Testis (tissue), 3 donors: ENCODE data around the gene MAGI2. TPM values are rescaled to one million over a fixed set of nuclear protein-coding genes. Genes with fewer than 3 reads are reported as not detected.
"Not testable (repeated sequence)": the region's sequence is repeated elsewhere in the genome, so short reads cannot be mapped to it uniquely, and the experiment has no call there.

Experiments
- DNase-seq: peaks from one replicate; pipeline ENCODE4 v3.0.0-alpha.2; 2019
- H3K27ac ChIP-seq, 2 donors: fragments of 200-600 bp; sonication (generic); one replicate each; pipeline ENCODE4 v1.5.1; 2019
- H3K27me3 ChIP-seq: fragments of 200-600 bp; sonication (generic); one replicate; pipeline ENCODE4 v1.5.1; 2019
- H3K36me3 ChIP-seq: fragments of 200-600 bp; sonication (generic); one replicate; pipeline ENCODE4 v1.5.1; 2017; ENCODE audit warnings: low read depth; ENCODE audit errors: missing control alignments
- H3K4me1 ChIP-seq: fragments of 200-600 bp; sonication (generic); one replicate; pipeline ENCODE4 v1.5.1; 2019
- H3K4me3 ChIP-seq, 2 donors: fragments of 200-600 bp; sonication (generic); one replicate each; pipeline ENCODE4 v1.5.1; 2017 to 2019
- H3K9me3 ChIP-seq: fragments of 200-600 bp; sonication (generic); one replicate; pipeline ENCODE4 v1.5.1; 2017
- CTCF ChIP-seq, 3 experiments: fragments of 450-650 bp in 2 of 3; fragments of 200-600 bp in 1 of 3; sonication (generic) in 1 of 3; IDR thresholded peaks; one replicate each; pipeline ENCODE4 v1.5.1; 2016 to 2019; ENCODE audit warnings: antibody characterized with exemption in 3 of 3, mild to moderate bottlenecking in 2 of 3, moderate library complexity in 1 of 3
- POLR2A ChIP-seq: fragments of 450-650 bp; IDR thresholded peaks from one replicate; pipeline ENCODE4 v1.6.1; 2017; ENCODE audit warnings: antibody characterized with exemption, mild to moderate bottlenecking, moderate library complexity
- WGBS, 2 donors: methylation state at CpG; one replicate each; pipeline ENCODE4 v1.1.5; 2018; 5-methylcytosine and 5-hydroxymethylcytosine counted together
- intact Hi-C: fragments of 100-400 bp; cut with DNase I; formaldehyde crosslinking; loops from one replicate; pipeline ENCODE4 v1.15.1; 2023; ENCODE audit warnings: low total_unique reads
- polyA plus RNA-seq: library from polyadenylated mRNA; stranded (reverse); fragments of 350-450 nt; fragmentation: Illumina TruSeq; extraction: RNeasy Lipid Tissue Mini Kit (QIAGEN cat#74804); gene quantifications from one replicate; pipeline ENCODE4 v1.2.3, GENCODE V29; 2014; ENCODE audit warnings: low read depth, low replicate concordance; ENCODE audit not compliant: insufficient read depth
- total RNA-seq, 2 donors: library from RNA; depleted of rRNA; stranded (reverse); fragments of >200 nt; gene quantifications; one replicate each; pipeline ENCODE4 v1.2.3, GENCODE V29; 2016

The MAGI2 gene
- total and polyA plus RNA-seq, 3 donors from 2014 or later = 11.2 to 13.1 (median 12.4) TPM

DNA sequence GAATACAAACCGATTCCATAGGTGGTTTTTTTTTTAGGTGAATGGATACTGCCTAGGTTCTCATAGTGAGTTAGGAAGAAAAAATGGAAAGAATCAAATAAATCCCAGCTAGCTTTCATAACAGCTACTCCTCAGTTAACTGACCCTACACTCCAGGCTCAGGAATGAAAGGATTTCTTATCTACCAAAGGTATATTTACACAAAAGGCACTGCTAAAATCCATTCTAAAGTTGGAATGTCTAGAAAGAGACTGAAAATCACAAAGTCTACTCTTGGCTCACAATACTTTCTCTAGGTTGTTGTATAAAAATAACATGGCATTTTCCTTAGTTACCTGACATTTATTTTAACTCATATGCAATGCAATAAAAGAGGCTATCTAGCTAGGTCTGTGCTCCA, 375.2 kb downstream of the MAGI2 start:
- no peaks in the 10 kb centered on the region for H3K36me3 ChIP-seq
- H3K27ac ChIP-seq = no peak overlapping the region
- no peak for TF ChIP-seq CTCF (IDR thresholded peaks at IDR 0.05)
- TF ChIP-seq POLR2A = no peak
- no peak for DNase-seq
- H3K4me1 ChIP-seq = no peaks in the 10 kb centered on the region
- WGBS, 2 donors = 76 to 84% methylated on average over 1 of the region's 1 CpG
- intact Hi-C loops = no loop called here
- H3K9me3 ChIP-seq = no peaks in the 10 kb centered on the region
- no peak overlapping the region for H3K4me3 ChIP-seq
- H3K27me3 ChIP-seq = no peaks in the 10 kb centered on the region

DNA sequence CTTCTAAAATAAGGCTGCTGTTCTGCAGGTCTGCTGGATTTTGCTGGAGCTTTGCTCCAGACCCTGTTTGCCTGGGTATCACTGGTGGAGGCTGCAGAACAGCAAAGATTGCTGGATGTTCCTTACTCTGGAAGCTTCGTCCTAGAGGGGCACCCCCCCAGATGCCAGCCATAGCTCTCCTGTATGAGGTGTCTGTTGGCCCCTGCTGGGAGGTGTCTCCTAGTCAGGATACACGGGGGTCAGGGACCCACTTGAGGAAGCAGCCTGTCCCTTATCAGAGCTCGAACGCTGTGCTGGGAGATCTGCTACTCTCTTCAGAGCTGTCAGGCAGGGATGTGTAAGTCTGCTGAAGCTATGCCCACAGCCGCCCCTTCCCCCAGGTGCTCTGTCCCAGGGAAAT, 382.3 kb downstream of the MAGI2 start:
- H3K4me3 ChIP-seq, H3K27me3 ChIP-seq, H3K36me3 ChIP-seq, intact Hi-C loops, H3K9me3 ChIP-seq, H3K4me1 ChIP-seq, H3K27ac ChIP-seq, DNase-seq: not testable (repeated sequence)
- 69 to 85% methylated on average over 2 to 5 of the region's 5 CpGs for whole genome bisulfite sequencing, 2 donors

- no peak for TF ChIP-seq CTCF (IDR thresholded peaks at IDR 0.05)
- no peak for TF ChIP-seq POLR2A
- Histone ChIP-seq H3K27ac (no peak overlapping the region), H3K4me1 (no peaks in the 10 kb centered on the region), H3K9me3 (no peaks in the 10 kb centered on the region), H3K4me3 (no peak overlapping the region), H3K36me3 (no peaks in the 10 kb centered on the region), H3K27me3 (no peaks in the 10 kb centered on the region)
- DNase-seq = no peak
- intact Hi-C loops = no loop called here
- WGBS, 2 donors = 87% methylated on average over 3 of the region's 3 CpGs
Measured at GRCh38 chr7:79064187-79064823, 389.2 kb downstream of the MAGI2 start.

GRCh38 chr7:79063019-79063698, 390.3 kb downstream of the MAGI2 start:
- H3K4me3 ChIP-seq = no peak overlapping the region
- TF ChIP-seq POLR2A = no peak
- TF ChIP-seq CTCF (IDR thresholded peaks at IDR 0.05) = peak in 1 of 3 experiments; percentile 29
- no peaks in the 10 kb centered on the region for H3K9me3 ChIP-seq
- no peak overlapping the region for H3K27ac ChIP-seq
- no peaks in the 10 kb centered on the region for H3K36me3 ChIP-seq
- no peaks in the 10 kb centered on the region for H3K4me1 ChIP-seq
- intact Hi-C loops = no loop called here
- H3K27me3 ChIP-seq = no peaks in the 10 kb centered on the region
- 73 to 80% methylated on average over 2 of the region's 2 CpGs for WGBS, 2 donors
- DNase-seq = no peak

GRCh38 chr7:79060498-79060897, 393.0 kb downstream of the MAGI2 start:
- no peaks in the 10 kb centered on the region for H3K9me3 ChIP-seq
- DNase-seq = no peak
- WGBS, 2 donors = 78 to 84% methylated on average over 3 of the region's 3 CpGs
- intact Hi-C loops = no loop called here
- H3K27ac ChIP-seq = no peak overlapping the region
- TF ChIP-seq CTCF (IDR thresholded peaks at IDR 0.05) (no peak), POLR2A (no peak)
- no peaks in the 10 kb centered on the region for H3K27me3 ChIP-seq
- no peaks in the 10 kb centered on the region for H3K36me3 ChIP-seq
- no peak overlapping the region for H3K4me3 ChIP-seq
- H3K4me1 ChIP-seq = no peaks in the 10 kb centered on the region
